OCI-M2 (cell line): Measurements from ENCODE around the gene PROSER2.

Source experiments
- DNase-seq: peaks from one replicate; lab custom pipeline; 2025; ENCODE audit not compliant: unreplicated experiment; lab: John Stamatoyannopoulos, UW

PROSER2 gene

GRCh38 chr10:11823122-11823988 lies at the start of gene PROSER2:
Gene PROSER2, plus strand, starts transcription at chr10:11823356. Its CDS starts 28,722 bp downstream, at chr10:11852078.
- DNase-seq: no peak

GRCh38 chr10:11773761-11774441 lies 49.3 kb upstream of the PROSER2 start:
- no peak for DNase-seq

- DNase-seq: no peak
Observed at GRCh38 chr10:11775412-11775811, 47.7 kb upstream of the PROSER2 start.

GRCh38 chr10:11776080-11776479 lies 47.1 kb upstream of the PROSER2 start:
- DNase-seq: no peak

GRCh38 chr10:11781114-11781513 lies 42.0 kb upstream of the PROSER2 start:
- no peak for DNase-seq

GRCh38 chr10:11782793-11783557 lies 40.2 kb upstream of the PROSER2 start:
- DNase-seq: peak; percentile 69

GRCh38 chr10:11783558-11783865 lies 39.6 kb upstream of the PROSER2 start:
- DNase-seq: no peak

- no peak for DNase-seq
Observed at GRCh38 chr10:11787374-11787773, 35.8 kb upstream of the PROSER2 start.

GRCh38 chr10:11787846-11788245 lies 35.3 kb upstream of the PROSER2 start:
- DNase-seq: no peak

- no peak for DNase-seq
Observed at GRCh38 chr10:11789306-11789705, 33.9 kb upstream of the PROSER2 start.

- no peak for DNase-seq
Observed at GRCh38 chr10:11789956-11790355, 33.2 kb upstream of the PROSER2 start.

- DNase-seq: no peak
Observed at GRCh38 chr10:11793762-11794479, 29.2 kb upstream of the PROSER2 start.

GRCh38 chr10:11794566-11794965 lies 28.6 kb upstream of the PROSER2 start:
- DNase-seq: no peak

GRCh38 chr10:11795101-11795920 lies 27.8 kb upstream of the PROSER2 start:
- DNase-seq: no peak

GRCh38 chr10:11796474-11796873 lies 26.7 kb upstream of the PROSER2 start:
- no peak for DNase-seq

GRCh38 chr10:11797281-11797680 lies 25.9 kb upstream of the PROSER2 start:
- DNase-seq: no peak

GRCh38 chr10:11797847-11798633 lies 25.1 kb upstream of the PROSER2 start:
- no peak for DNase-seq

GRCh38 chr10:11798845-11799735 lies 24.1 kb upstream of the PROSER2 start:
- DNase-seq: no peak

- no peak for DNase-seq
Observed at GRCh38 chr10:11799736-11800080, 23.4 kb upstream of the PROSER2 start.
